Activated T-cell treated with anti-CD3 and anti-CD28 coated beads for 1 hour (primary cell): Measurements from ENCODE around the gene OTOP2.
"Not testable (repeated sequence)": the region's sequence is repeated elsewhere in the genome, so short reads cannot be mapped to it uniquely, and the experiment has no call there.

Source experiments
- DNase-seq: peaks from one replicate; pipeline ENCODE4 v3.0.0-alpha.2; 2020; ENCODE audit warnings: low read depth

The OTOP2 gene

DNA sequence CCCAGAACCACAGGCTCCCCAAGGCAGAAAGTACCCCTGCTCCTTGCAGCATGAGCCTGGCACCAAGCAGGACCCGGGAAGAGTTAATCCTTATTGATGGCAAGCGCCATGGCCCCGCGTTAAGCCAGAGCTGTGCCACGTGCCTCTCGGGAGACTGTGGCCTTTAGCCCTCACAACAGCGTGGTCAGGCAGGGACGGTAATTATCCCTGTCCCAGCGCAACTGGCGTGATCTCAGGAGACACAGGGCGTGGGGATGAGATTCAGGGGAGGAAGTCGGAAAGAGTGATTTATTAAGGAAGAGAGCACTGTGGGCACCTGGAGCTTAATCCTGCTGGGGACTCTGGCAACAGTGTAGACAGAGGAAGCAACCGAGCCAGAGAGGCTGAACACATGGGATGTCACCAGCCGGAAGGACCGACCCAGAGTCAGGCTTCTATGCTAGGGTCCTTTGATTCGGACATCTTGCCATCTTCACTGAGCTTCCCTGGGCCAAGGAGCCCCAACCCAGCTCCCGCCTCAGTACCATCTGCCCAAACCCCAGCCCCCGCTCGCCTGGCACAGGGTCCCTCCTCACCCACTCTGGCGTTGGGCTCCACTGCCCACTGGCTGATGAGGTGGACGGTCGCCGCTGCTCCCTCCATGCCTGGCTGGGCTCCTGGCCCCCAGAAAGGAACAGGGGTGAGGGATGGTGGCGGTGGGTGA is 28.5 kb downstream of the OTOP2 start:
- DNase-seq = no peak

DNA sequence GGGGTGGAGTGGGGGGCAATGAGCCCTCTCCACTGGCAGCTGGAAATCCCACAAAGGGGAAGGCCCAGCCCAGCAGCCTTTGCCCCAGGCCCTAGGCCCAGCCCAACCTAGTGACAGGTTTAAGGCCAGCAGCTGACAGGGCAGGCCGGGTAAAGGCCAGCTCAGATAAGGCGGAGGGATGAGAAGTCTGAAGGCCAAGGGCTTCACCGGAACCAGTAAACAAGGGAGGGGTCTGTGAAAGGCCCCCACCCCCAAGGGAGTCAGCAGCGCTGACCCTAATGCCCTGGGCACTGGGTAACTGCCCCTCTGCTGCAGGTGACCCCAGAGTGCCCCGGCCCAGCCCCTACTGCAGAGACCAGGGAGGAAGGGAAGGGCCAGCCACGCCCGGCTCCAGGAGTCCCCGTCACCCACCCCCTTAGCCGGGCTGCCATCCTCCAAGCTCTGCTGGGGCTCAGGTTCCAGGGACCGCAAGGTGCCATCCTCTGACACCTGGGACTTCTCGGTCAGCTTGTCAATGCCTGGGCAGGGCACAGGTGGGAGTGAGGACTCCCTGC is 29.1 kb downstream of the OTOP2 start:
- DNase-seq = no peak

DNA sequence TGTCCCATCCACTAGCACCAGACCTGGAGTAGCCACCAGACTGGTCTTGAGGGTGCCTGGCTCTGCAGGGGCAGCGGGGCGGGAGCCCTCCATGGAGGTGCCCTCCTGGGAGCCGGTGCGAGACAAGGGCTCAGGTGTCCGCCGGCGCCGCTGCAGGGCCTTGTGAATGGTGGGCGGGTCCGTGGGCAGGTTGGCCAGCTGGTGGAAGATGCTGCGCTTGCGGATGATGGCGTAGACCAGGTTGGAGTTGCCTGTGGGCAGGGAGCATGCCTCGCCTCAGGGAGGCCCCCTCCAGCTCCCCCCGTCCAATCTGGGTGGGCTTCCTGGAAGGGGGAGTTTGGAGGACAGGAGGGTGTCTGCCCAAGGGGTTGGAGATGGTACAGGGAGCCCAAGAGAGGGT is 30.0 kb downstream of the OTOP2 start:
- DNase-seq = no peak

DNA sequence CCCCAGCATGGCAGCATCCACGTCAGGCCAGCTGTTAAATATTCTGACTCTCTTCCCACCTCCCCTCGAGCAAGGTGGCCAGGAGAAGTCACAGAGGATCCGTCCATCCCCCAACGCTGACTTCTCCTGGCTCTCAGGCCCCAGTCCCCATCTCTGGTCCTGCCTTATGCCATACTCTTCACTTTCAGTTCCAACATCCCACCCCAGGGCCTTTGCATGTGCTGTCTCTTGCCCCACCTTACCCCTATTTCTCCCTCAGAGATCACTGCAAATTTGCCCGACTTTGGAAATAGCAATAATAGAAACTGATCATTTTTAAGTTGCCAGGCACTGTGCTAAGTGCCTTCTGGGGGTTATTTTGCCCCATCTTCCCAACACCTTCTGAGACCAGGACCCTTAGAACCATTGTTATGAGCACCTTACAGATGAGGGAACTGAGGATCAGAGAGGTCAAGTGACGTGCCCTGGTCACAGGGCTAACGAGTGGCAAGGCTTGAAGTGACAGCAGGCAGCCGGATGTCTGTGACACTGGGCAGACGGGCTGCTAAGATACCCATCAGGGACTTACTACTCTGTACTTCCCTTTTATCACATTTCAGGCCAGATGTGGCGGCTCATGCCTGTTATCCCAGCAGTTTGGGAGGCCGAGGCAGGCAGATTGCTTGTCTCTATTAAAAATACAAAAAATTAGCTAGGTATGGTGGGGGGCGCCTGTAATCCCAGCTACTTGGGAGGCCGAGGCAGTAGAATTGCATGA is 30.8 kb downstream of the OTOP2 start:
- no peak for DNase-seq

DNA sequence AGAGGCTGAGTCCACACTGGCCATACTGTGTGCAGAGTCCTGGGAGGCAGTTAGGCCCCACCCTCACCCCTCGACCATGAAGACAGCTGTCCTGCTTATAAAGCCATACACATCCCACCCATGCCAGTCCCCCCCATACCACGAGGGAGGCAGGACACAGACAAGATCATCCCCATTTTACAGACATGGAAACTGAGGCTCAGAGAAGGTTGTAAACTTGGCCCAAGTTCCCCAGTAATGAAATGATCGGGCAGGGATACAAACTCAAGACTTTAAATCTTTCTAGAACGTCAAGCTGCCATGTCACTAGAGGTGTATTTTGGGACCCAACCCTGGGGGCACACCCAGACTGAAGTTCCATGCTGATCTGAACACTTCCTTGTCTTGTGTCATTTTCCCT is 32.0 kb downstream of the OTOP2 start:
- DNase-seq = no peak

DNA sequence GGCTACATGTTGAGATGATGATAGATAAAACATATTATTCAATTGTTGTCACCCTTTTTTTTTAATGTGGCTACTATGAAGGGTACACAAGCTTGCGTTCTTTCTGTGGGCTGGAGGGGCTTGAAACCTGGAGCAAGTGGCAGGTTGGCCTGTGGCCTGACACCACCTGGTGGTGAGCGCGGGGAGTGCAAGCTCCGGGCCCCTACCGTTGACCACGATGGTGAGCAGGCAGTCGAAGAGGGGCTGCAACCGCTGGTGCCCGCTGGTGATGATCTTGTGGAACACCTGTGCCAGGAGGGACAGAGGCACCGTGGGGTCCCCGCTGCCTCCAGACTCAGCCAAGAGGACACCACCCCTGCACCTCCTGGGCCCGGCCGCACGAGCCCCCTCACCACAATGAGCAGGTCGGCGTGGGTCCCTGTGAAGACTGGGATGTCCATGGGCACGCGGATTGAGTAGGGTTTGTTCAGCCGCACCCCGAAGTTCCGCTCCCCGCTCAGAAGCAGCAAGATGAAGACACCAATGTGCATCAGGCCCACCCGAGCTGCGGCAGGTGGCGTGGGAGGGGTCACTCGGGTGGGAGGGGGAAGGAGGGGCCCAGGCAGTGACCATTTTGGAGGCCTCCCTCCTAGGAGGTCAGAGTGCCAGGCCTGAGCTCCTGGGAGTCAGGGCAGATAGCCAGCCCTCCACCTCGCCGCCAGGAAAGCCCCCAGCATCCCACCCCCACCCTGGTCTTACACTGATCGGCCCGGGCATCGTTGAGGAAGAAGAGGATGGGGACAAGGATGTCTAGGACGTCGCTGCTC is 34.1 kb downstream of the OTOP2 start:
- DNase-seq = peak; percentile 76

DNA sequence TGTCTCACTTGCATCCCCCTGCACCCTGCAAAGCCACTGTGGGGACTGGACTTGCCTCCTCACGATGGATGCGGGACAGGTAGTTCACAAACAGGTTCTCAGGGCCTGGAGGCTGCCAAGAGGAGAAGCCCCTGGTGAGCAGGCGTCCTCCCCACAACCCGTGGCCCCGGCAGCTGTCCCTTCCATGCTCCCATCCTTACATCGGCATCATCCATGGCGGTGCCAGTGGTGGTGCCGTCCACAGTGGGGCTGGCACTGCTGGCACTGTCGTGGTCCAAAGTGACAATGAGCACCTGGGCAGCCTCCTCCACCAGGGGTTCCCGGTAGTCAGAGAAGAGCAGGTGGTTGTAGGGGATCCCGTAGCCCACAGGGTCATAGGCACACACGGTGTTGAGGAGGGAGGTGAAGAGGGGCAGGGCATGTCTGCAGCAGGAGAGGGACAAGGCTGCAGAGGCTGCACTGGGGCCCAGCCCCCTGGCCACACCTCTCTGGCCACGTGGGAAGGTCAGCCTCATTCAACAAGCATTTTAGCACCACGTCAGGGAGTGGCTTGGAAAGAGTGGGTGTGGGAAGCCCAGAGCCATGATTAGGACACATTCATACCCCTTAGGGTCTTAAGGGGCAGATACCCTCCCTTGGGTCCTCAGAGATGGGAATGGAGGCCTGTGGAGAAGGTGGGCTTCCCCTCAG is 35.9 kb downstream of the OTOP2 start:
- DNase-seq = no peak

DNA sequence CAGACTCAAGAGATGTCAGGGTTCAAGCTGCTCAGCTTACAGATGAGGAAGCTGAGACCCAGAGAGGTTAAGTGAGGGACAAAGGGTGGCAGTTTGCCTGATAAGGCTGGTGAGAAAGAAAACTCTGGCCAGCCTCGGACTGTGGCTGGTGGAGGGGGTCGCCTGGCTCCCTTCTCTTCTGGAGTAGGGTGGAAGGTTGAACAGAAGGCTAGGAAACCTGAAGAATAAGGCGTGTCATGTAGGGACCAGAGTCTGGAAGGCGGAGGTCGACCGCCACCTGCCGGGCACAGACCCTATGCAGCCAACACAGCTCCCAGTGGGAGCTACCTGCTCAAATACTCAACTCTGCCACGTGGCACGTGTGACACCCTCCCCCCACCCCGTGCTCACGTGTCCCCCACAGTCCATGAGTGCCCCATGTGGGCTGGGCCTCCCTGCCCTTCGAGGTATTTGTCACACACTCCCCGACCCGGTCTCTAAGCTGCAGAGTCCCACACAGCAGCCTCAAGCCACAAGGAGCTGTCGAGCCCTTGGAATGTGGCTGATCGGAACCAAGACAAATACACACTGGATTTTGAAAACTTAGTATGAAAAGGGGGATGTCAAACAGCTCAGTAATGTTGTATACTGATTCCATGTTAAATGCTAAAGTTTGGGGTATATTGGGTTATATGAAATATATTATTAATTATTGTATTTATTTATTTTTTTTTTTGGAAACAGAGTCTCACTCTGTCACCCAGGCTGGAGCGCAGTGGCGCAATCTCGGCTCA is 36.7 kb downstream of the OTOP2 start:
- DNase-seq = peak; percentile 22

DNA sequence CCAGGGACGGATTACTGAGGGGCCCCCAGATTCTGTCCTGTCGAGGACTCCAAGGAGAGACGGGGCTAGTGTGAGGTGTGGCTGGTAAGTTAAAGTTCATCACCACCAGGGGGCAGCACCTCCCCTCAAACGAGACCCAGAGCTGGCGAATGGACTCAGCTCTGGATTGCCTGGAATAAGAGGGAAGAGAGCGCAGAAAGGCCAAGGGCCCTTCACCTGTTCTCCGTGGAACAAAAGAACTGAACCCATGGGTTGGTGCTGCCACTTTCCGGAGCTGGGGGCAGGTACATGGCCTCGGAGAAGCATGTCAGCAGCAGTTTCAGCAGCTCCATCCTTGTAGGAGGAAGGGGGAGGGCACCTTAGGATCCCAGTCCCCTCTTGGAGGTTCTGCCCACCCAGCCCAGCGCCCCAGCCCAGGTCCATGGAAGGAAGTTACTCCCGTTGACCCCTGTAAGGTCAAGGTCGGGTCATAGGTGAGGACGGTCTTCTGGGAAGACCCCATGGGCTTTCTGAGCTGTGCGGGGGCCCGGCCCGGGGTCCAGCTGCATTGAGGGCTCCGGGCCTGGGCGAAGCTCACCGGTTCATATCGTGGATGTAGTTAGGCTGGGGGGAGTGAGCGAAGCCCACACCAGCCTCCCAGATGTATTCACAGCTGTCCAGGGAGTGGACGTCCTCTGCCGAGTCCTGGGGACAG is 37.7 kb downstream of the OTOP2 start:
- peak; percentile 85 for DNase-seq

DNA sequence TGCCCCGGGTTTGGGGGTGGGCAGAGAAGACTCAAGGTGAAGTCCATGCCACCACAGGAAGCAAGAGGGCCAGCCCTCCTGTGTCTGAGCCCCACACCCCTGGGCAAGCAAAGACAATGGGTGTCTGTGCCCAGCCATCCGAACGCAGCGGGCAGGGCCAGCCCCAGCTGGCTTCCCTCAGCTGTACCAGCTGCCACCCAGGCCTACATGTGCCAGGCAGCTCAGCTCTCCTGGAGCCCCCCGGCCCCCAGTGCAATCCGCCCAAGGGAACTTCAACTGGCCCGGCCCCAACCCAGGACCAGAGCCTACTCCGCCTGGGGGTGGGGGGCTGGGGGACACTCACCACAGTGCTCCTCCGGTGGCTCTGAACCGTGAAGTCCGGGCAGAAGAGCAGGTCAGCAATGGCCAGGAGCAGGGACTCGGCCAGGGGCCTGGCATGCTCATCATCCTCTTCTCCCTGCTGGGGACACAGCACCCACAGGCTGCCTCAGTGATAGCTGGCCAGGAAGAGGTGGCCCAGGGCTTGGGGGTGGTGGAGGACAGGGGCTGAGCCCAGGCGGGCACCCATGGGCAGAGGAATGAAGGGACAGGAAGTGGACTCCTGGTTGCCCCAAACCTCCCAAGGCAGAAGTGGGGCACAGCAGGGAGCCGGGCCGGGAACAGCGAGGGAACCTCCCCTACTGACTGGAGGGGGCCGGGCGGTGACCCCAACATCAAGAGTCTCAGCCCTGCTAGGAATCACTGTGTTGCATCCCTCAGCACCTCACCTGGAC is 38.7 kb downstream of the OTOP2 start:
- DNase-seq = no peak

DNA sequence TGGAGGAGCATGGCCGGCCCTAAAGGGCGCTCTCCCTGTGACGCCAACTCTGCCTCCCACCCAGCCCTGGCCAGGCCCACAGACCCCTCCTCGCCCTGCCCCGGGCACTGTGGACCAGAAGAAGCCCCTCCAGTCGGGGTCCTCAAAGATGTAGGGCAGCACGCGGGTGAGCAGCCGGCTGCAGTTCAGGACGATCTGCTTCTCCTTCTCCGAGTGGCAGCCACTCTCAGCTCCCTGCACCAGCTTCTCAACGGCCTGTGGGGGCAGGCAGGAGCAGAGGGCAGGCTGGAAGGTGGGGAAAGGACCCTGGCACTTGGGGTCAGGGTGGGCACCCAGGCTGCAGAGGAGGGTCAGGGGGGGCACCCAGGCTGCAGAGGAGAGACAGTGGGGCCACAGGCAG is 39.6 kb downstream of the OTOP2 start:
- DNase-seq = no peak

DNA sequence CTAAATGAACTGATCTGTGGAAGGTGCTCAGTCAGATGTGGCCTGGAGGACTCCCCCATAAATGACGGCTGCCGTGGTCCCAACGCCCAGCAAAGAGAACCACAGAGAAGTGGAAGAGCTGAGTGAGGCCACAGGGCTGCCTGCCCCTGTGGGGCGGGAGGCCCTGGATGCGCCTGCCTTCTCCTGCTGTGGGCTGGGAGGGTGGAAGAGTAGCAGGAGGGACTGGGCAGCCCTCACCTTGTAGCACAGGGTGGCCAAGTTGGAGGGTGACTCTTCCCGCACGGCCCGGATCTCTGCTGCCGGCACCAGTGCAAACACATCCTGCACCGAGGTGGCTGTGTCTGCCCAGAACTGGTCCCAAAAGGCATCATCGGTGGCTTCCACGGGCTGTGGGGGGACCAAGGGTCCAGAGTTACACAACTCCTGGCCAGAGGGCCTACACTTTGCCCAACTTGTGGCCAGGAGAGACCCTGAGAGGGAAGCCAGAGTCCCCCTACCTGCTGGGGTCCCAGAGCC is 40.2 kb downstream of the OTOP2 start:
- no peak for DNase-seq

DNA sequence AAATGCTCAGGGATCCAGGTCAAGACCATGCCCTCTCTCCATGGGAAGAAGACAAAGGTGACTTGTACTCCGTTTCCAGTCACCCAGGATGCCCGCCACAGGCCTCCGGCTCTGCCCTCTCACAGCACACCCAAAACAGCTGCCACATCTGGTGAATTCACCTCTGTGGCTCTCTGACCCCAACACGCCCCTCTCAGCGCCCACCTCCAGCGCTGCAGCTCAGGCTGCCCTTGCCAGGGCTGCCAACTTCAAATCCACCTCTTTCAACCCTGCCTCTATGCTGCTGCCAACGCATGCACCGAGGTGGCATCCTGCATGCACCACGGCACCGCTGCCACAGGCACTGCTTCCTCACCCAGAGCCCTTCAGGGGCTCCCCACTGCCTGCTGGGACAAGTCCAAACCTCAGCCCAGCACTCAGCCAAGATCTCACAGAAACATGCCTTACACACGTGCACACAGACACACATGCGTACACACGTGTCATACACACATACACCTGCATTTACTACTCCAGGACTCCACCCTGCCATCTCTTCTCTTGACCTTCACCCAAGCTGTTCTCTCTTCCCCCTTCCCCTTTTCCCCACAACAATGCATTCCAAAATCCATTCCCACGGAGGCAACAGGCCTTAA is 41.0 kb downstream of the OTOP2 start:
- DNase-seq = no peak

DNA sequence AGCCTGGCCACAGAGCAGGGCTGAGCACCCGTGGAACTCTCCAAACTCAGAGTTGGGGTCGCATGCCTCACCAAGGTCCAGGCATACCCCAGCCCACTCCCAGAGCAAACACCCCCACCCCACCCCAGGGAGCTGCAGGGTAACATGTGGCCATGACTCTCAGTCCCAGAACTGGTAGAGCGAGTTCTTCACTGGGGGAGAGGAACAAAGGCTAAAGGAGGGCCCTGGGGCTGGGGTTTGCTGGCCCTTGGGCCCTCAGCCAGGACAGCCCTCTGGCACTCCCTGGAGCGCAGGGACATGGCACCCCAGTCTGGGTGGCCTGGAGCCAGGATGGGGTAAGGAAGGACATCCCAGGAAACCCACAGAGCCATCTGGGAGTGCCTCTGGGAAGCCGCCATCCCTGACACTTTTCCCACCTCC is 44.3 kb downstream of the OTOP2 start:
- DNase-seq = no peak

DNA sequence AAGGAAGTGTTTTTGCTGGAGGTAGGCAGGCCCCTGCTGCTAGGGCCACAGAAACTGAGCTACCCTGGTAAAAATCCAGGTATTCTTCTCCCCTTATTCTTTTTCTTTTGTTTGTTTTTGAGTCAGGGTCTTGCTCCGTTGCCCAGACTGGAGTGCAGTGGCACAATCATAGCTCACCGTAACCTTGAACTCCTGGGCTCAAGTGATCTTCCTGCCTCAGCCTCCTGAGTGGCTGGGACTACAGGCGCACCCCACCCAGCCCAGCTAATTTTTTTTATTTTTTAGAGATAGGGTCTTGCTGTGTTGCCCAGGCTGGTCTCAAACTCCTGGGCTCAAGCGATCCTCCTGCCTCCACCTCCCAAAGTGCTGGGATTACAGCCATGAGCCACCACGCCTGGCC is 45.4 kb downstream of the OTOP2 start:
- not testable (repeated sequence) for DNase-seq

DNA sequence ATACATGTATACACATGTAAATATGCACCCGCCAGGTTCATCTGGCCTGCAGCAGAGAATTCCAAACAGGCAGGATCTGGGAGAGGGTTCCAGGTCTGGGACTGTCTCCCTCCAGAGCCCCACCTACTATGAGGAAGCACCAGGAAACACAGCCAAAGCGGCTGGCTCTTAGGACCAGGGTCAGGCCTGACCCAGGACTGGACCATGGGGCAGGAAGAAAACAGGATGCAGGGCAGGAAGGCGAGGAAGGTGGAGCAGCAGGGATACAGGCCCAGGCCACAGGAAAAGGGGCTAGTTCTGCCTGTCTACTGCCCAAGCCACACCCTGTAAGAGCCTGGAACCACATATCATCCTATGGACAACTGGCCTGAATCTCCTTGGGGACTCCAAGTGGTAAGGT is 46.3 kb downstream of the OTOP2 start:
- DNase-seq = no peak

DNA sequence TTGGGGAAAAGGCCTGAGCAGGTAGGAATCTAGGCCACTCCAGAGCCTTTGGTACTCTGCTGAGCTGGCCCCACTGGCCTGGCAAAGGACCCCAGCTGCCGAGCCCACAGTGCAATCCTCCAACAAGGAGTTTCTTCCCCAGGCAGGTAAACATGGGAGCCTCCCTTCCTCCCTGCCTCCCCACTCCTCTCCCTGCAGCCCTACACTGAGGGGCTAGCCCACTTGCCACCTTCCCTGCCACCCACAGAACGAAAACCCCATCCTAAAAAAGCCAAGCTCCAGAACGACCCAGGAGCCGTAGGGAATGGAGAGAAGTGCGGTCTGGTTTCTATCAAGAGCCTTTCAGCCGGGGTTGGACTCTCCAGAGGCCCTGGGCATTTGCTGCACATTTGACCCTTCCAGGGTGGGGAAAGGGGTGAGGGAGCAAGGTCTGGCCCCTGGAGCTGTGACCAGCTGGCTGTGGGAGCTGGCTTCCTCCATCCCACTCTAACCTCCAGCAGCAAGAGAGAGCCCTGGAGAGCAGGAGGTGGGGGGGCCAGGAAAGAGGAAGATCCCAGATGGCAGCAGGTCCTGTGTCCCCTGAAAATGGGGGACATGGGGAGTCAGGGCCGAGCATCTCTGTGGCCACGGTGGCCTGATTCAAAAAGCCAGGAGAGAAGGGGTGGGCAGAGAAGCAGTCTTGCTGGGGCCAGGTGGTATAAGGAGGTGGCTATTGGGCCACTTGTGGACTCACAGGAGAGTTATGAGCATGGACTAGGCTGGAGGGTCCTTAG is 47.2 kb downstream of the OTOP2 start:
- no peak for DNase-seq

DNA sequence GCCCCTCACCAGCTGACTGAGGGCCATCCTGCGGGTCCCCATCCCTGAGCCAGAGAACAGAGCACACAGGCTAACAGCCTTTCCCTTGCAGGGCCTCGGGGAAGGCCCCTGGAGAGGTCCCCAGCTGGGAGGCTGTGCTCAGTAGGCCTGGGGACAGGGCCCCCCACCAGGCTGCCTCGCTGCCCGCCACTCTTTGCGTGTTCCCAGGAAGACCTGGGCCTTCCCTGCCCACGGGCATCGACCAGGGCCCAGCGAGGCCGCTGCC is 47.7 kb downstream of the OTOP2 start:
- no peak for DNase-seq
